B cell (primary cell): Measurements from ENCODE around the gene SLC12A4.

Experiments
- EZH2 ChIP-seq: IDR thresholded peaks from 2 replicates; pipeline ENCODE4 v1.6.1; 2012; ENCODE audit warnings: borderline replicate concordance, low read depth, mild to moderate bottlenecking, moderate library complexity, low read length; ENCODE audit not compliant: insufficient read depth, poor library complexity, severe bottlenecking
- TF ChIP-seq, protein P1 (sequence below): fragments of 200-600 bp; IDR thresholded peaks from one replicate; pipeline ENCODE4 v1.8.0; 2022; ENCODE audit warnings: antibody characterized with exemption, mild to moderate bottlenecking

DNA sequence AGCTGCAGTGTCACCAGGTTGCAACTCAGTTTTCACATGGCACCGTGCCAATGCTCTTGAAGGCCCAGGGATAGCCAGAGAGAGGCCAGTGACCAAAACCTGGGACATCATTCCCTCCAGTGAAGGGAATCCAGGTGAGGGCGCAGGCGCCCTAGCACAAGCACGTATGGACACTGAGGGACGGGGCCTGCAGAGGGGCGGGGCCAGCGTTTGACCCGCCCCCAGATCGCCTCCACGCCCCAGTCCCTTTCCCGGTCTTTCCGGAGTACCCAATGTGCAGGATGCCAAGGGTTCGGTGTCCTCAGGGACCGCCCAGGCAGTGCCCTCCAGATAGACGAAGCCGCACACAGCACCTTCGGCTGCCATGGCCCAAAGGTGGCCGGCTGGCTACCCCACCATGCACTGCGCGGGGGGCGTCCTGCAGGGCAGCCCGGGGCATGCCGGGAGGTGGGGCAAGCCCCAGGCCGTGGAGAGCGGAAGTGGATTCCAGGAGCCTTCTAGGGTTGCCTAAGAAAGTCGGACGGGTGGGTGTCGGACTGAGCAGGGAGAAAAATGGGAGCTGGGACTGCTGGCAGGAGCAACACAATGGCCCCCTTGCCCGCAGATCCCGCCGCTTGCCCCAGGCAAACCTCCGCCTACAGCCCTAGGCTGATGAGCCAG, 4.6 kb downstream of the SLC12A4 start:
- TF ChIP-seq, protein P1, sequence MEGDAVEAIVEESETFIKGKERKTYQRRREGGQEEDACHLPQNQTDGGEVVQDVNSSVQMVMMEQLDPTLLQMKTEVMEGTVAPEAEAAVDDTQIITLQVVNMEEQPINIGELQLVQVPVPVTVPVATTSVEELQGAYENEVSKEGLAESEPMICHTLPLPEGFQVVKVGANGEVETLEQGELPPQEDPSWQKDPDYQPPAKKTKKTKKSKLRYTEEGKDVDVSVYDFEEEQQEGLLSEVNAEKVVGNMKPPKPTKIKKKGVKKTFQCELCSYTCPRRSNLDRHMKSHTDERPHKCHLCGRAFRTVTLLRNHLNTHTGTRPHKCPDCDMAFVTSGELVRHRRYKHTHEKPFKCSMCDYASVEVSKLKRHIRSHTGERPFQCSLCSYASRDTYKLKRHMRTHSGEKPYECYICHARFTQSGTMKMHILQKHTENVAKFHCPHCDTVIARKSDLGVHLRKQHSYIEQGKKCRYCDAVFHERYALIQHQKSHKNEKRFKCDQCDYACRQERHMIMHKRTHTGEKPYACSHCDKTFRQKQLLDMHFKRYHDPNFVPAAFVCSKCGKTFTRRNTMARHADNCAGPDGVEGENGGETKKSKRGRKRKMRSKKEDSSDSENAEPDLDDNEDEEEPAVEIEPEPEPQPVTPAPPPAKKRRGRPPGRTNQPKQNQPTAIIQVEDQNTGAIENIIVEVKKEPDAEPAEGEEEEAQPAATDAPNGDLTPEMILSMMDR: no peak
- no peak for TF ChIP-seq EZH2
